ENCODE data around the gene FOXA2. TPM values are rescaled to one million over a fixed set of nuclear protein-coding genes. Genes with fewer than 3 reads are reported as not detected.
A peak's percentile ranks its signal among the peaks of the same experiment; 100 is the strongest.

FOXA2 gene
- total RNA-seq, 4 donors from 2014 or later, result 4.1 to 9.1 (median 5.4) TPM

DNA sequence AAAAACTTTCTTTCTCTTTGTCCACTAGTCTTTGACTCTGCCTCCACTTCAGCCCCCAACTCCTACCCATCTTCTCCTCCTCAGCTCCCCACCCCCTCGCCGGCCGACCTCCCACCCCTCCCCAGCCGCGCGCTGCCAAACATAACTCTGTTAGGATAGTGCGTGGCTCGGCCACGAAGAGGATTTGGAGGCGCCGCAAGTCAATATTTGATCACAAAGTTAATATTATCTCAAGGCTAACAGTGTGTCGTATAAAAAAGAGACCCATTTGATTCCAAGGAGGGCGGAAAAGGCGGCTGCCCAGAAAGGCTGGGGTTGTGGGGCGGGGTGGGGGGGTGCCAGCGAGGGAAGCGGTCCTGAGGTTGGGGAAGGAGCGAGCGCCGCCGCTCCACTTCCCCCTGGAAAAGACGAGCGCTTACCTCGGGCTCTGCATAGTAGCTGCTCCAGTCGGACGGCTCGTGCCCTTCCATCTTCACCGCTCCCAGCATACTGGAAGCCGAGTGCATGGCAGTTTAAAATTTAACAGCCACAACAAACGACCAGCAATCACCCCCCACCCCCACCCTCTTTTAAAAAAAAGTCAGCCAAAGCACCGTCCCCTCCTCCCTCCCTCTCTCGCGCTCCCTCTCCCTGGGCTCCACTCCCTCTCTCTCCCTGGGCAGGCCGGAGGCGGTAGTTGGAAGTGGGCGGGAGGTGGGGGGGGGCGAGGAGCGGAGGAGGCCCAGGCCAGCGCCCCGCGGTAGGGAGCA, 425 bp downstream of the FOXA2 start:
- Histone ChIP-seq H3K4me1 (peaks cover 0 to 49% (median 0%) of the 10 kb centered on the region in 4 donors), H3K27ac (peak overlapping the region in 3 of 4 donors; percentile 17 to 68 (median 38)), H3K27me3 (peaks cover 0 to 24% of the 10 kb centered on the region in 2 donors), H3K36me3 (no peaks in the 10 kb centered on the region), H3K4me3 (peak overlapping the region in 3 of 4 donors; percentile 22 to 50 (median 40)), H3K9me3 (peaks cover 0 to 16% (median 0%) of the 10 kb centered on the region in 4 donors)
- no peak for TF ChIP-seq POLR2A (IDR thresholded peaks at IDR 0.05)
- TF ChIP-seq, protein P1, sequence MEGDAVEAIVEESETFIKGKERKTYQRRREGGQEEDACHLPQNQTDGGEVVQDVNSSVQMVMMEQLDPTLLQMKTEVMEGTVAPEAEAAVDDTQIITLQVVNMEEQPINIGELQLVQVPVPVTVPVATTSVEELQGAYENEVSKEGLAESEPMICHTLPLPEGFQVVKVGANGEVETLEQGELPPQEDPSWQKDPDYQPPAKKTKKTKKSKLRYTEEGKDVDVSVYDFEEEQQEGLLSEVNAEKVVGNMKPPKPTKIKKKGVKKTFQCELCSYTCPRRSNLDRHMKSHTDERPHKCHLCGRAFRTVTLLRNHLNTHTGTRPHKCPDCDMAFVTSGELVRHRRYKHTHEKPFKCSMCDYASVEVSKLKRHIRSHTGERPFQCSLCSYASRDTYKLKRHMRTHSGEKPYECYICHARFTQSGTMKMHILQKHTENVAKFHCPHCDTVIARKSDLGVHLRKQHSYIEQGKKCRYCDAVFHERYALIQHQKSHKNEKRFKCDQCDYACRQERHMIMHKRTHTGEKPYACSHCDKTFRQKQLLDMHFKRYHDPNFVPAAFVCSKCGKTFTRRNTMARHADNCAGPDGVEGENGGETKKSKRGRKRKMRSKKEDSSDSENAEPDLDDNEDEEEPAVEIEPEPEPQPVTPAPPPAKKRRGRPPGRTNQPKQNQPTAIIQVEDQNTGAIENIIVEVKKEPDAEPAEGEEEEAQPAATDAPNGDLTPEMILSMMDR (IDR thresholded peaks at IDR 0.05), result no peak
- peak in 1 of 3 donors; percentile 76 for DNase-seq

DNA sequence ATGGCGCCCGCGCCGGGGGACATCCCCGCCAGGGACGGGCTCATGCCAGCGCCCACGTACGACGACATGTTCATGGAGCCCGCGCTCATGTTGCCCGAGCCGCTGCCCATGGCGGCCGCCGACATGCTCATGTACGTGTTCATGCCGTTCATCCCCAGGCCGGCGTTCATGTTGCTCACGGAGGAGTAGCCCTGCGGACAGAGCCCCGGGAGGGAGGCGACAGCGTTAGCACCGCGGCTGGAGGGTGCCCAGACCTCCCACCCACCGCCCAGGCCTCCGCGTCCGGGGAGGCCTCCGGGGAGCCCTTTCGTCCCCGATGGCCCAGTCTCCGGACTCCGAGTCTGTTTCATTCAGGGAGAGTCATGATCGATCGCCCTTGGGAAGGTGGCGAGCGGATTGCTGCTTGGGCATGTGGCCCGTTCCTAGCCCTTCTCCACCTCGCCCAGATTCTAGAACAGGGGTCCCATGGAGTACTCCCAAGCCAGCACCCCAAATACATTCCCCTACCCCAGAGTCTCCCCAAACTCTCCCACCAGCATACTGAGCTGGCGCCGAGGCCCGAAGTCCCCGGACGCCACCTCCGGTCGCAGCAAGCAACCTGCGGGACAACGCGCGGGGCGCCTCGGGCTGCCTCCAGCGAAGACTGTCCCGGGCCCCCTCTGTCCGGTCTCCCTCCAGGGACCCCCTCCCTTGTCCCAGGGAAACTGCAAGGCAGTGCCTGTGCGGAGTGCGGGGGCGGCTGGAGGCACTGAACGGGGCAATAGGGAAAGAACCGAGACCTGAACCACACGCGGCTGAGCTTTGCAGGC, 1.2 kb downstream of the FOXA2 start:
- Histone ChIP-seq H3K36me3 (no peaks in the 10 kb centered on the region), H3K27ac (peak overlapping the region in 3 of 4 donors; percentile 17 to 68 (median 38)), H3K9me3 (peaks cover 0 to 16% (median 0%) of the 10 kb centered on the region in 4 donors), H3K27me3 (peaks cover 0 to 24% of the 10 kb centered on the region in 2 donors), H3K4me1 (peaks cover 0 to 57% (median 0%) of the 10 kb centered on the region in 4 donors), H3K4me3 (peak overlapping the region in 3 of 4 donors; percentile 22 to 50 (median 40))
- TF ChIP-seq, protein P1 (IDR thresholded peaks at IDR 0.05), result no peak
- TF ChIP-seq POLR2A (IDR thresholded peaks at IDR 0.05), result no peak
- peak in 1 of 3 donors; percentile 65 for DNase-seq

DNA sequence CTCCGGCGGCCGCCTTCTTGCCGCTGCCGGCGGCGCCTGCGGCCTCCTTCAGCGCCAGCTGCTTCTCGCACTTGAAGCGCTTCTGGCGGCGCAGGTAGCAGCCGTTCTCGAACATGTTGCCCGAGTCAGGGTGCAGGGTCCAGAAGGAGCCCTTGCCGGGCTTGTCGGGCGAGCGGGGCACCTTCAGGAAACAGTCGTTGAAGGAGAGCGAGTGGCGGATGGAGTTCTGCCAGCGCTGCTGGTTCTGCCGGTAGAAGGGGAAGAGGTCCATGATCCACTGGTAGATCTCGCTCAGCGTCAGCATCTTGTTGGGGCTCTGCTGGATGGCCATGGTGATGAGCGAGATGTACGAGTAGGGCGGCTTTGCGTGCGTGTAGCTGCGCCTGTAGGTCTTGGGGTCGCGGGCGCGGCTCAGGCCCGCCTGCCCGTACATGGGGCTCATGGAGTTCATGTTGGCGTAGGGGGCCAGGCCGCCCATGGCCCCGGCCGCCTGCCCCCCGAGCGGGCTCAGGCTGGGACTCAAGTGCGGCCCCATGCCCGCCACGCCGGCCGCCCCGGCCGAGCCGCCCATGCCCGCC, 1.9 kb downstream of the FOXA2 start:
- peaks cover 0 to 24% of the 10 kb centered on the region in 2 donors for H3K27me3 ChIP-seq
- peaks cover 0 to 16% (median 0%) of the 10 kb centered on the region in 4 donors for H3K9me3 ChIP-seq
- H3K4me1 ChIP-seq, result peaks cover 0 to 61% (median 0%) of the 10 kb centered on the region in 4 donors
- peak overlapping the region in 1 of 4 donors; percentile 38 for H3K27ac ChIP-seq
- TF ChIP-seq POLR2A (IDR thresholded peaks at IDR 0.05), result no peak
- TF ChIP-seq, protein P1 (IDR thresholded peaks at IDR 0.05), result no peak
- no peaks in the 10 kb centered on the region for H3K36me3 ChIP-seq
- H3K4me3 ChIP-seq, result peak overlapping the region in 2 of 4 donors; percentile 40 to 50
- no peak for DNase-seq

DNA sequence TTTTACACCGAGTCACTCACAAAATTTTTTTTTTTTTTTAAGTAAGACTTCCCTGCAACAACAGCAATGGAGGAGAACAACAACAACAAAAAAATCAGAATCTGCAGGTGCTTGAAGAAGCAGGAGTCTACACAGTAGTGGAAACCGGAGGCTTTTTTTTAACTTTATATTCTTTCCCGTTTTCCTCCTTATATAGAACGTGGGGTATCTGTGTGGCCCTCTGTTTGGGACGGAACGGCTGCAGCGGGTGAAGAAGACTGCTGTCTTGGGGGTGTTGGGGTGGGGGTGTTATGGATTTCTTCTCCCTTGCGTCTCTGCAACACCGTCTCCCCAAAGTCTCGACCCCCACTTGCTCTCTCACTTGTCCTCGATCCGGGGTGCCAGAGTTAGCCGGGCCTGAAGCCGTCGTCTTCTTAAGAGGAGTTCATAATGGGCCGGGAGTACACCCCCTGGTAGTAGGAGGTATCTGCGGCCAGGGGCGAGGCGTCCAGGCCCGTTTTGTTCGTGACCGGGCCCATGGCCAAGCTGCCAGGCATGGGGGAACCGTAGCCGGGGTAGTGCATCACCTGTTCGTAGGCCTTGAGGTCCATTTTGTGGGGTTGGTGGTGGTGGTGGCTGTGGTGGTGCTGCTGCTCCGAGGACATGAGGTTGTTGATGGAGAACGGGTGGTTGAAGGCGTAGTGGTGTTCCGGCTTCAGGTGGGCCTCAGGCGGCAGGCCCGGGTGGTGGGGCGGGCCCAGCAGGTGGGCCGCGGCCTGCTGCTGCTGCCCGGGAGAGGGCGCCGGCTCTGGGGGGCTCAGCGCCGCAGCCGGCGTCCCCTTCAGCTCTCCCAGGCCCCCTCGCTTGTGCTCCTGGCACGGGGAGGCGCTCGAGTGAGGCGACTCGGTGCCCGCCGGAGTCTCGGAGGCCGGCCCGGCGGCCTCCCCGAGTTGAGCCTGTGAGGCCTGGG, 2.7 kb downstream of the FOXA2 start:
- DNase-seq, result no peak
- H3K9me3 ChIP-seq, result peaks cover 0 to 16% (median 0%) of the 10 kb centered on the region in 4 donors
- H3K4me1 ChIP-seq, result peaks cover 0 to 56% (median 0%) of the 10 kb centered on the region in 4 donors
- peaks cover 0 to 31% of the 10 kb centered on the region in 2 donors for H3K27me3 ChIP-seq
- H3K27ac ChIP-seq, result no peak overlapping the region
- peak overlapping the region in 1 of 4 donors; percentile 40 for H3K4me3 ChIP-seq
- H3K36me3 ChIP-seq, result no peaks in the 10 kb centered on the region
- TF ChIP-seq, protein P1 (IDR thresholded peaks at IDR 0.05), result no peak
- TF ChIP-seq POLR2A (IDR thresholded peaks at IDR 0.05), result no peak

Measured in Peyer's patch (tissue), 4 donors.